Left hindlimb (tissue), 1 donor: Measurements from ENCODE around the gene ARMC9.
"Not testable (repeated sequence)": the region's sequence is repeated elsewhere in the genome, so short reads cannot be mapped to it uniquely, and the experiment has no call there.

Experiments used
- DNase-seq: peaks from one replicate; pipeline ENCODE4 v3.0.0-alpha.2; 2018

Gene ARMC9

GRCh38 chr2:231347081-231347480 lies 148.7 kb downstream of the ARMC9 start:
- no peak for DNase-seq

- no peak for DNase-seq
Measured at GRCh38 chr2:231347638-231348037, 149.2 kb downstream of the ARMC9 start.

GRCh38 chr2:231348173-231348572 lies 149.7 kb downstream of the ARMC9 start:
- no peak for DNase-seq

- no peak for DNase-seq
Measured at GRCh38 chr2:231348704-231349373, 150.4 kb downstream of the ARMC9 start.

GRCh38 chr2:231349374-231349735 lies 150.9 kb downstream of the ARMC9 start:
- DNase-seq, result not testable (repeated sequence)

- no peak for DNase-seq
Measured at GRCh38 chr2:231351648-231352047, 153.2 kb downstream of the ARMC9 start.

GRCh38 chr2:231353469-231353868 lies 155.0 kb downstream of the ARMC9 start:
- DNase-seq, result no peak

GRCh38 chr2:231355508-231356465 lies 157.4 kb downstream of the ARMC9 start:
- no peak for DNase-seq

GRCh38 chr2:231356466-231356844 lies 158.0 kb downstream of the ARMC9 start:
- DNase-seq, result no peak

GRCh38 chr2:231357048-231357447 lies 158.6 kb downstream of the ARMC9 start:
- no peak for DNase-seq

- no peak for DNase-seq
Measured at GRCh38 chr2:231357931-231358330, 159.5 kb downstream of the ARMC9 start.

- no peak for DNase-seq
Measured at GRCh38 chr2:231359441-231359840, 161.0 kb downstream of the ARMC9 start.

GRCh38 chr2:231359948-231360347 lies 161.5 kb downstream of the ARMC9 start:
- no peak for DNase-seq

GRCh38 chr2:231360401-231360800 lies 162.0 kb downstream of the ARMC9 start:
- no peak for DNase-seq

GRCh38 chr2:231360881-231361371 lies 162.5 kb downstream of the ARMC9 start:
- DNase-seq, result no peak

GRCh38 chr2:231361701-231362554 lies 163.5 kb downstream of the ARMC9 start:
- no peak for DNase-seq

- no peak for DNase-seq
Measured at GRCh38 chr2:231362555-231363184, 164.2 kb downstream of the ARMC9 start.

GRCh38 chr2:231364061-231364460 lies 165.6 kb downstream of the ARMC9 start:
- no peak for DNase-seq

GRCh38 chr2:231364961-231365810 lies 166.8 kb downstream of the ARMC9 start:
- peak; percentile 64 for DNase-seq

- DNase-seq, result no peak
Measured at GRCh38 chr2:231367178-231367577, 168.7 kb downstream of the ARMC9 start.
